Muscle of leg (tissue), 11 donors: Measurements from ENCODE around the gene SYT1. TPM values are rescaled to one million over a fixed set of nuclear protein-coding genes. Genes with fewer than 3 reads are reported as not detected.
A peak's percentile ranks its signal among the peaks of the same experiment; 100 is the strongest.

Experiments
- DNase-seq: peaks from one replicate; pipeline ENCODE4 v3.0.0; 2013
- H3K27ac ChIP-seq: one replicate; pipeline ENCODE4 v1.5.1; 2013; ENCODE audit warnings: mild to moderate bottlenecking, low read length, control low read depth
- H3K27me3 ChIP-seq: one replicate; pipeline ENCODE4 v1.6.1; 2013; ENCODE audit warnings: low read length; ENCODE audit not compliant: control insufficient read depth, insufficient read depth
- H3K36me3 ChIP-seq: one replicate; pipeline ENCODE4 v1.6.1; 2013; ENCODE audit warnings: low read length; ENCODE audit not compliant: control insufficient read depth, insufficient read depth
- H3K4me1 ChIP-seq: one replicate; pipeline ENCODE4 v1.6.1; 2013; ENCODE audit warnings: low read length; ENCODE audit not compliant: control insufficient read depth, insufficient read depth
- H3K4me3 ChIP-seq: one replicate; pipeline ENCODE4 v1.5.1; 2013; ENCODE audit warnings: low read length, control low read depth
- H3K9me3 ChIP-seq: replicated peaks from 2 replicates; pipeline ENCODE4 v1.6.1; 2013; ENCODE audit warnings: low read depth, low read length; ENCODE audit not compliant: control insufficient read depth
- WGBS: methylation state at CpG from one replicate; pipeline ENCODE4 v1.1.5; 2013; ENCODE audit warnings: missing lambda C conversion rate; ENCODE audit not compliant: insufficient coverage; 5-methylcytosine and 5-hydroxymethylcytosine counted together
- polyA plus RNA-seq, 8 donors: library from polyadenylated mRNA; unstranded; fragments of 120-200 nt; gene quantifications; one replicate each; pipeline versions ENCODE4 v1.2.1 to v1.2.3, GENCODE V29; 2013; ENCODE audit warnings: inconsistent platforms in 1 of 8, low replicate concordance in 1 of 8; ENCODE audit not compliant: insufficient read length in 8 of 8, insufficient read depth in 1 of 8
- total RNA-seq: library from RNA; stranded (reverse); fragments of 120-200 nt; gene quantifications from one replicate; pipeline ENCODE4 v1.2.4, GENCODE V29; 2013

The SYT1 gene
- total and polyA plus RNA-seq, 9 donors: 1.1 to 2.5 (median 1.8) TPM

- no peaks in the 10 kb centered on the region for H3K9me3 ChIP-seq
- no peaks in the 10 kb centered on the region for H3K4me1 ChIP-seq
- H3K4me3 ChIP-seq: no peak overlapping the region
- no CpG with 5 or more reads among the region's 2 CpGs for WGBS
- no peak overlapping the region for H3K27ac ChIP-seq
- H3K27me3 ChIP-seq: no peaks in the 10 kb centered on the region
- DNase-seq: no peak
- no peaks in the 10 kb centered on the region for H3K36me3 ChIP-seq
Measured at GRCh38 chr12:79001404-79001803, 136.8 kb downstream of the SYT1 start.

- no CpG with 5 or more reads among the region's 1 CpG for WGBS
- no peak overlapping the region for H3K27ac ChIP-seq
- peak; percentile 10 for DNase-seq
Measured at GRCh38 chr12:79006306-79006705, 141.7 kb downstream of the SYT1 start.

GRCh38 chr12:79008591-79008990, 144.0 kb downstream of the SYT1 start:
- no peak overlapping the region for H3K4me3 ChIP-seq
- no peaks in the 10 kb centered on the region for H3K27me3 ChIP-seq
- 92% methylated on average over 2 of the region's 2 CpGs for WGBS
- H3K36me3 ChIP-seq: no peaks in the 10 kb centered on the region
- H3K4me1 ChIP-seq: no peaks in the 10 kb centered on the region
- DNase-seq: no peak
- H3K9me3 ChIP-seq: no peaks in the 10 kb centered on the region
- H3K27ac ChIP-seq: no peak overlapping the region

More at GRCh38 chr12:79006306-79006705, 141.7 kb downstream of the SYT1 start:
- Histone ChIP-seq H3K4me3 (no peak overlapping the region), H3K36me3 (no peaks in the 10 kb centered on the region), H3K9me3 (no peaks in the 10 kb centered on the region), H3K27me3 (no peaks in the 10 kb centered on the region), H3K4me1 (no peaks in the 10 kb centered on the region)

DNA sequence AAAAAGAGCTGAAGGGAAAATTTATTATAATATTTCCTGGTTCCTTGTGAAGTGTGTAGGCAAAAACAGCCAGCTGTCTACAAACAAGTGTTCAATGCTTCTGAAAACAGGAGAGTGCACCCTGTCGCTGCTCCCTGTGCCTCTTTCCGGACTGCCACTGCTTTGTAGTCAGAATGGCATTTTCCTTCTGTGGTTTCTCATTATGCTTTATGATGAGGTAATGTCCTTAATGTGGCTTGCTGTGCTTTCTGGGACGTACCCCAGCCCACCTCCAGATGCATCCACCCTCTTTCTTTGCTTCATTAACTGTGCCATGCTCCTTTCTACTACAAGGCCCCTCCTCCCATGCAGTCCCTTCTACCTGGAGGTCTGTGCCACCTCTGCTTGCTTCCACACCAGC, 148.1 kb downstream of the SYT1 start:
- no peaks in the 10 kb centered on the region for H3K9me3 ChIP-seq
- 80% methylated on average over 1 of the region's 3 CpGs for WGBS

DNA sequence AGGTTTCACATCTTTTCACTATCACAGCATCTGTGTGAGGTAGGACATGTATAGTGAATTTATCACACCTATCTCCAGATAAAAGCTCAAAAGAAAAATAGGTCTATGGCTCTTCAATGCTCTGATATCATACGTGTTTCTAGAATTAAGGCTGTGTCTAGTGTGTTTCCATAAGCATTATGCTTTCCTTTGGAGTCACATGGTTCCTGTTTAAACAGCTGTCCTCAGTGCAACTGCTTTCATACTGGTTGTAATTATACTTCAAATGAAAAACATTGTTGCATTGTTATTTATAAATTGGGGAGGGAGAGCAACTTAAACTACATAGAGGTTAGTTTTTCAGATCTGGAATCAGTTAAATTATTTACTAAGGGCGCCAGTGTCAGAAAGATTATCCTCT, 151.6 kb downstream of the SYT1 start:
- Histone ChIP-seq H3K36me3 (no peaks in the 10 kb centered on the region), H3K27me3 (no peaks in the 10 kb centered on the region), H3K27ac (no peak overlapping the region), H3K4me1 (no peaks in the 10 kb centered on the region), H3K9me3 (no peaks in the 10 kb centered on the region), H3K4me3 (no peak overlapping the region)
- WGBS: no CpG with 5 or more reads among the region's 2 CpGs
- DNase-seq: peak; percentile 26

More for the DNA sequence above, 148.1 kb downstream of the SYT1 start:
- H3K4me1 ChIP-seq: no peaks in the 10 kb centered on the region
- no peak overlapping the region for H3K4me3 ChIP-seq
- DNase-seq: no peak
- H3K27me3 ChIP-seq: no peaks in the 10 kb centered on the region
- H3K27ac ChIP-seq: no peak overlapping the region
- no peaks in the 10 kb centered on the region for H3K36me3 ChIP-seq

- Histone ChIP-seq H3K4me3 (no peak overlapping the region), H3K27me3 (no peaks in the 10 kb centered on the region), H3K27ac (no peak overlapping the region), H3K4me1 (no peaks in the 10 kb centered on the region), H3K36me3 (no peaks in the 10 kb centered on the region), H3K9me3 (no peaks in the 10 kb centered on the region)
- DNase-seq: no peak
- WGBS: no CpG with 5 or more reads among the region's 1 CpG
Measured at GRCh38 chr12:79019672-79020071, 155.1 kb downstream of the SYT1 start.

DNA sequence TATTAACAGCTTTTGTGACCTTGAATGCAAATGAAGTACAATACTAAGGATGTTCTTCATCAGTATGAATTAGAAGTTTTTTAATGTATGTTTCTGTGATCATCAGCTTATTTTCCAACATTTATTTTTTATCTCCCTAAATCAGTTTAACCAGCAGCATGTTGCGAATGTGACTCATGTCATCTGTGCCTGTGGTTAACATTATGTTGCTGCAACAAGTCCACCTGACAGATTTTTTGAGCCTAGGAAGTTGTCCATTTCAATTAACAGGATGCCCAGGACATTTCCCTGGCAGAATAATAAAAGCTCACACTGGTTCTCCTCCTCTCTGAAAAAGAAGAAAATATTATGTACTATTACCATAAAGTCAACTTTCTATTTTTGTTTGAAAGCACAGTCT, 155.5 kb downstream of the SYT1 start:
- Histone ChIP-seq H3K27me3 (no peaks in the 10 kb centered on the region), H3K9me3 (no peaks in the 10 kb centered on the region), H3K27ac (no peak overlapping the region), H3K4me1 (no peaks in the 10 kb centered on the region), H3K4me3 (no peak overlapping the region), H3K36me3 (no peaks in the 10 kb centered on the region)
- DNase-seq: no peak
- 100% methylated on average over 1 of the region's 1 CpG for WGBS

DNA sequence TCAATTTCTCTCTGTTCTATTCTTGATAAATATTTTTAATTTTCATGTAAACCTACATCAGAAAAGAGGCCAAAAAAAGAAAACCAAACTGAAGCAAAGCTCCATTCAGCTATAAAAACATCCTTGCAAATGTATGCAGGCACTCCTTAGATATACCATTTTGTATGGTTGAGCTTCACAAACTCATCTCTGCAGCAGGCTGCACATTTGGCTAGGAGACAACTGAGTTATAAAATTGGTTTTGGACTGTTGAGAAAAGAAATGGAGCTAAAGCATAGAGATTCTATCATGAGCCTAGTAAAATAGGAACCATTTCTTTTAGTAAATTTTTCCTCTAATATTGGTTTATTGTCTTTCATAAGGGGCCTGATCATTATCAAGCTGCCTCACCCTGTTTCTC, 156.4 kb downstream of the SYT1 start:
- H3K4me3 ChIP-seq: no peak overlapping the region
- no peaks in the 10 kb centered on the region for H3K9me3 ChIP-seq
- H3K27ac ChIP-seq: no peak overlapping the region
- H3K4me1 ChIP-seq: no peaks in the 10 kb centered on the region
- no peaks in the 10 kb centered on the region for H3K27me3 ChIP-seq
- no peak for DNase-seq
- H3K36me3 ChIP-seq: no peaks in the 10 kb centered on the region

DNA sequence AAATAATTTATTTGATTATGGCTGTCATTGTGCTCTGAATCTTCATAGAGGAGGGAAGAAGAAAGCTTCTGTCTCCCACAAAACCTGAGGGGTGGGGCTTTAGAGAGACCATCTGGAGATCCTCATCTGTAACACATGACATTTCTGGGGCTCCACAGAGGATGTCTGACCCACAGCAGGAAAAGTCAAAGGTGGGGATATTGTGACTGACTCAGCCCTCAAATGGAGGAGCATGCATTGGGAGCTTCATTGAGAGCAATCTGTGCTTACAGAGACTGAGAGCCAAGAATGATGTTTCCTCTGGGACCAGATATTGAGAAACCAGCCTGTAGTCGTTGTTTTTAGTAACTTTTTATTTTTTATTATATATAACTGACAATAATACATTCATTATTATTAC, 158.7 kb downstream of the SYT1 start:
- no peaks in the 10 kb centered on the region for H3K27me3 ChIP-seq
- no peak overlapping the region for H3K27ac ChIP-seq
- no peaks in the 10 kb centered on the region for H3K9me3 ChIP-seq
- DNase-seq: peak; percentile 21
- H3K36me3 ChIP-seq: no peaks in the 10 kb centered on the region
- H3K4me3 ChIP-seq: no peak overlapping the region
- no CpG with 5 or more reads among the region's 1 CpG for WGBS
- H3K4me1 ChIP-seq: no peaks in the 10 kb centered on the region

DNA sequence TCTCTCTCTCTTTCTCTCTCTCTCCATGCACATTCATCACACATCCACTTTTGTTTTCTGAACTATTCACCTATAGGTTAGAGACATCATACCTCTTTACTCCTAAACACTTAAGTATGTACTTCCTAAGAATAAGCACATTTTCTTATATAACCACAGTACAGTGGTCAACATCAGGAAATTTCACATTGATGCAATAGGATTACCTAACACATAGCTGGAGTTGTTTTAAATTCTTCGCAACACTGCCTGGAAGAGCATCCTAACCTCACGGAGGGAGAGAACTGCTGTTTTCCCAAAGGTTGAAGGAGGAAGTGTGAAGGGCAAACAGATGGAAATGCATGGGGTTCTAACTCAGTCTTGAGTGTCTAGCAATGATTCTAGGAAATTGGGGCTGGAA, 159.2 kb downstream of the SYT1 start:
- H3K9me3 ChIP-seq: no peaks in the 10 kb centered on the region
- H3K4me1 ChIP-seq: no peaks in the 10 kb centered on the region
- no peak overlapping the region for H3K4me3 ChIP-seq
- H3K27ac ChIP-seq: no peak overlapping the region
- 53% methylated on average over 2 of the region's 2 CpGs for WGBS
- H3K27me3 ChIP-seq: no peaks in the 10 kb centered on the region
- H3K36me3 ChIP-seq: no peaks in the 10 kb centered on the region
- no peak for DNase-seq

- DNase-seq: no peak
- Histone ChIP-seq H3K36me3 (no peaks in the 10 kb centered on the region), H3K4me1 (no peaks in the 10 kb centered on the region), H3K27me3 (no peaks in the 10 kb centered on the region), H3K4me3 (no peak overlapping the region), H3K27ac (no peak overlapping the region), H3K9me3 (no peaks in the 10 kb centered on the region)
Measured at GRCh38 chr12:79033788-79034187, 169.2 kb downstream of the SYT1 start.
